K562 (cell line): ENCODE data around the gene TMEM120B. TPM values are rescaled to one million over a fixed set of nuclear protein-coding genes. Genes with fewer than 3 reads are reported as not detected.

ENCODE experiments used
- ATAC-seq: fragments of 200-7000 bp; cut with Tn5 transposase; 3 replicates; pipeline ENCODE4 v1.9.1; 2020; ENCODE audit warnings: moderate library complexity
- BruUV-seq: library from RNA; stranded (reverse); fragments of 400-500 nt; replicated peaks from 2 replicates; lab custom pipeline; 2021; lab: Mats Ljungman, UMichigan
- CTCF ChIA-PET: fragments of 300-600 bp; formaldehyde crosslinking; extraction: SDS; loops from one replicate; lab custom pipeline; 2021; ENCODE audit warnings: low intra/inter-chr PET ratio; lab: Yijun Ruan, JAX
- POLR2A ChIA-PET: fragments of 300-600, 350-650 bp; sonication (Branson Sonifier 250); formaldehyde crosslinking; extraction: SDS; loops from one replicate; lab custom pipeline; 2021; ENCODE audit warnings: antibody characterized with exemption, inconsistent platforms; lab: Yijun Ruan, JAX
- DNase-seq, 4 experiments: peaks; one replicate each; pipeline versions ENCODE4 v3.0.0 to v3.0.0-alpha.2; 2011 to 2018; ENCODE audit warnings: low spot score in 3 of 4, mixed read lengths in 3 of 4; ENCODE audit errors: extremely low read depth in 1 of 4
- FAIRE-seq: peaks from 2 replicates; lab custom pipeline; 2011; peaks lifted over from hg19 to GRCh38; lab: Jason Lieb, UNC
- H2AFZ ChIP-seq: 2 replicates; pipeline ENCODE4 v1.6.0; 2011; ENCODE audit warnings: low read depth, low read length, control low read depth, inconsistent platforms
- H3K27ac ChIP-seq: fragments of 200-600 bp; 3 replicates; pipeline ENCODE4 v1.8.0; 2011; ENCODE audit warnings: low read depth, mild to moderate bottlenecking, control low read depth, inconsistent platforms, low read length, moderate library complexity, mixed read lengths; ENCODE audit errors: extremely low read depth
- H3K27me3 ChIP-seq, 2 experiments: fragments of 300-600 bp in 1 of 2; 2 replicates in 1 of 2; 3 replicates in 1 of 2; pipeline versions ENCODE4 v1.6.0 to v1.8.0; 2011; ENCODE audit warnings: inconsistent platforms in 2 of 2, low read length in 2 of 2, mild to moderate bottlenecking in 1 of 2, mixed read lengths in 1 of 2, moderate library complexity in 1 of 2; ENCODE audit not compliant: control insufficient read depth in 2 of 2, insufficient read depth in 2 of 2
- H3K36me3 ChIP-seq: fragments of 300-600 bp; 3 replicates; pipeline ENCODE4 v1.8.0; 2011; ENCODE audit warnings: mild to moderate bottlenecking, low read length, inconsistent platforms; ENCODE audit not compliant: control insufficient read depth, insufficient read depth
- H3K4me1 ChIP-seq, 2 experiments: fragments of 200-600 bp in 1 of 2; replicated peaks in 1 of 2; 2 replicates in 1 of 2; 3 replicates in 1 of 2; pipeline versions ENCODE4 v1.5.1 to v1.8.0; 2011; ENCODE audit warnings: inconsistent platforms in 2 of 2, low read length in 2 of 2, mild to moderate bottlenecking in 1 of 2, mixed read lengths in 1 of 2, moderate library complexity in 1 of 2; ENCODE audit not compliant: control insufficient read depth in 2 of 2, insufficient read depth in 2 of 2
- H3K4me2 ChIP-seq: 2 replicates; pipeline ENCODE4 v1.6.1; 2011; ENCODE audit warnings: low read length, control low read depth, inconsistent platforms, mixed read lengths; ENCODE audit not compliant: insufficient read depth
- H3K4me3 ChIP-seq: fragments of 200-600 bp; sonication (generic), shearing (Covaris generic); 2 replicates; pipeline ENCODE4 v1.5.1; 2016; ENCODE audit warnings: control low read depth, inconsistent platforms
- H3K79me2 ChIP-seq: fragments of 200-600 bp; 3 replicates; pipeline ENCODE4 v1.8.0; 2011; ENCODE audit warnings: low read length, inconsistent platforms; ENCODE audit not compliant: control insufficient read depth, insufficient read depth
- H3K9ac ChIP-seq, 2 experiments: 2 replicates each; pipeline versions ENCODE4 v1.6.0 to v1.6.1; 2011; ENCODE audit warnings: low read depth in 2 of 2, low read length in 2 of 2, control low read depth in 1 of 2, inconsistent platforms in 1 of 2, mild to moderate bottlenecking in 1 of 2, mixed read lengths in 1 of 2; ENCODE audit not compliant: insufficient read depth in 1 of 2
- H3K9me1 ChIP-seq: one replicate; pipeline ENCODE4 v1.6.0; 2011; ENCODE audit warnings: inconsistent platforms, mild to moderate bottlenecking, low read length, moderate library complexity; ENCODE audit not compliant: control insufficient read depth, insufficient read depth
- H3K9me3 ChIP-seq: replicated peaks from 2 replicates; pipeline ENCODE4 v1.5.1; 2011; ENCODE audit warnings: low read depth, low read length, inconsistent platforms; ENCODE audit not compliant: control insufficient read depth, insufficient read depth
- H4K20me1 ChIP-seq: replicated peaks from 2 replicates; pipeline ENCODE4 v1.6.1; 2011; ENCODE audit warnings: low read length, inconsistent platforms, mixed read lengths; ENCODE audit not compliant: control insufficient read depth, insufficient read depth
- KDM4B ChIP-seq, 2 experiments: fragments of 450-650 bp in 1 of 2; sonication (generic) in 1 of 2; IDR thresholded peaks; 2 replicates each; pipeline ENCODE4 v1.6.1; 2016 to 2017; ENCODE audit warnings: borderline replicate concordance in 2 of 2, antibody characterized with exemption in 1 of 2, low read depth in 1 of 2, mild to moderate bottlenecking in 1 of 2
- RBM34 ChIP-seq: fragments of 200-400 bp; formaldehyde crosslinking; IDR thresholded peaks from 2 replicates; pipeline ENCODE4 v1.6.1; 2018; ENCODE audit warnings: low read length, borderline replicate concordance; ENCODE audit not compliant: insufficient read depth
- SAP30 ChIP-seq: fragments of 200-600 bp; sonication (generic); IDR thresholded peaks from 2 replicates; pipeline ENCODE4 v1.6.1; 2012; ENCODE audit warnings: borderline replicate concordance, low read depth, mild to moderate bottlenecking, moderate library complexity, low read length, control low read depth, inconsistent platforms; ENCODE audit not compliant: insufficient read depth, poor library complexity, severe bottlenecking
- SFPQ ChIP-seq: fragments of 200-400 bp; formaldehyde crosslinking; IDR thresholded peaks from 2 replicates; pipeline ENCODE4 v1.6.1; 2017; ENCODE audit warnings: mild to moderate bottlenecking, low read depth, low read length, moderate library complexity
- SMARCE1 ChIP-seq: fragments of 450-650 bp; IDR thresholded peaks from 2 replicates; pipeline ENCODE4 v1.7.1; 2016; ENCODE audit warnings: mild to moderate bottlenecking
- SNAPC5 ChIP-seq: fragments of 250-450 bp; sonication (Bioruptor Pico); IDR thresholded peaks from 2 replicates; pipeline ENCODE4 v1.8.0; 2021; ENCODE audit warnings: moderate library complexity, mild to moderate bottlenecking, inconsistent platforms
- ZNF121 ChIP-seq: sonication (generic); formaldehyde crosslinking; conservative IDR thresholded peaks from 2 replicates; pipeline ENCODE4 v1.8.0; 2022; ENCODE audit warnings: missing genetic modification reagents
- ZNF140 ChIP-seq: fragments of 250-450 bp; sonication (Bioruptor Pico); IDR thresholded peaks from 2 replicates; pipeline ENCODE4 v1.8.0; 2021; ENCODE audit warnings: moderate library complexity, mild to moderate bottlenecking, inconsistent platforms
- ZNF217 ChIP-seq: sonication (generic); formaldehyde crosslinking; IDR thresholded peaks from 2 replicates; pipeline ENCODE4 v1.8.0; 2022; ENCODE audit warnings: mild to moderate bottlenecking, missing genetic modification reagents
- ZNF23 ChIP-seq: fragments of 250-450 bp; sonication (Bioruptor Pico); IDR thresholded peaks from 2 replicates; pipeline ENCODE4 v1.4.0; 2020; ENCODE audit warnings: mild to moderate bottlenecking
- ZNF280A ChIP-seq: fragments of 450-650 bp; IDR thresholded peaks from 2 replicates; pipeline ENCODE4 v1.6.1; 2018; ENCODE audit warnings: mild to moderate bottlenecking, low read depth; ENCODE audit not compliant: partially characterized antibody
- WGBS: fragments of 100-300 bp; shearing (Covaris generic); methylation state at CpG from one replicate; pipeline ENCODE4 v1.1.6; 2016; ENCODE audit warnings: low coverage, mixed read lengths; ENCODE audit not compliant: insufficient coverage; ENCODE audit errors: missing lambda C conversion rate; 5-methylcytosine and 5-hydroxymethylcytosine counted together
- in situ Hi-C: fragments of 300-500 bp; cut with MboI; formaldehyde crosslinking; loops from 4 replicates; pipeline ENCODE4 v1.15.0; 2018; ENCODE audit warnings: inconsistent platforms, mixed read lengths
- intact Hi-C: fragments of 100-400 bp; cut with micrococcal nuclease; formaldehyde crosslinking; loops from 2 replicates; pipeline ENCODE4 v1.14.2; 2022
- polyA plus RNA-seq, 8 experiments: library from polyadenylated mRNA; depleted of rRNA in 4 of 8; stranded (reverse) in 5 of 8; unstranded in 3 of 8; fragments of >200 nt; fragmentation: Nextera tagmentation in 2 of 8; fragmentation: Illumina TruSeq in 1 of 8; extraction: Ambion mirVana in 2 of 8; extraction: Trizol in 1 of 8; gene quantifications; 2 replicates each; pipeline versions ENCODE4 v1.2.1 to v1.2.3, GENCODE V29; 2011 to 2014; ENCODE audit warnings: inconsistent platforms in 1 of 8, missing spikeins in 1 of 8
- total RNA-seq, 7 experiments: library from RNA; depleted of rRNA in 6 of 7; stranded (reverse); fragments of >200 nt in 6 of 7; fragmentation: Illumina TruSeq in 2 of 7; extraction: Trizol in 2 of 7; gene quantifications; 2 replicates each; pipeline versions ENCODE4 v1.2.1 to v1.2.3, GENCODE V29; 2011 to 2021; ENCODE audit warnings: low replicate concordance in 1 of 7

Gene TMEM120B
- total and polyA plus RNA-seq, 9 of the 15 experiments (the other 6 are each of a cell fraction or from before 2014, with no cell fraction given): 1.7 to 18.6 (median 7.4) TPM

- no peak overlapping the region for H3K4me3 ChIP-seq
- no peak overlapping the region for H2AFZ ChIP-seq
- H3K4me2 ChIP-seq: no peak overlapping the region
- no peaks in the 10 kb centered on the region for H4K20me1 ChIP-seq
- ATAC-seq (no peak), FAIRE-seq (no peak), DNase-seq (no peak)
- no peaks in the 10 kb centered on the region for H3K9me3 ChIP-seq
- no peaks in the 10 kb centered on the region for H3K9me1 ChIP-seq
- H3K27ac ChIP-seq: no peak overlapping the region
- BruUV-seq: no TSS peak
- H3K36me3 ChIP-seq: peaks cover 36% of the 10 kb centered on the region
- peaks cover 14% of the 10 kb centered on the region for H3K79me2 ChIP-seq
- no peak overlapping the region for H3K9ac ChIP-seq
- CTCF ChIA-PET: no interaction called here
- no peaks in the 10 kb centered on the region; a peak in 2 of 5 replicates for H3K4me1 ChIP-seq
- no peaks in the 10 kb centered on the region for H3K27me3 ChIP-seq
- POLR2A ChIA-PET: no interaction called here
- intact Hi-C loops: no loop called here
- 94% methylated on average over 3 of the region's 4 CpGs for WGBS
- TF ChIP-seq KDM4B (IDR thresholded peaks at IDR 0.05; ENCODE audit: borderline replicate concordance in 2 of 2, low read depth in 1 of 2) (no peak), ZNF121 (CRISPR knock-in tag) (peak; percentile 77)
- in situ Hi-C loops: no loop called here
These were observed 10.6 kb downstream of the TMEM120B start for GRCh38 chr12:121723200-121723599.

- H3K9me1 ChIP-seq: no peaks in the 10 kb centered on the region
- H3K9me3 ChIP-seq: no peaks in the 10 kb centered on the region
- H2AFZ ChIP-seq: no peak overlapping the region
- no TSS peak for BruUV-seq
- no peaks in the 10 kb centered on the region for H4K20me1 ChIP-seq
- no peaks in the 10 kb centered on the region for H3K27me3 ChIP-seq
- H3K9ac ChIP-seq: no peak overlapping the region
- ATAC-seq (no peak), FAIRE-seq (no peak), DNase-seq (no peak)
- no peaks in the 10 kb centered on the region; a peak in 2 of 5 replicates for H3K4me1 ChIP-seq
- H3K4me3 ChIP-seq: no peak overlapping the region
- POLR2A ChIA-PET: interaction anchor here (0.6 kb wide), 1 partner anchor 81 kb away, joined by 3 read pairs; no protein-coding TSS in a partner anchor
- CTCF ChIA-PET: no interaction called here
- peaks cover 5% of the 10 kb centered on the region for H3K79me2 ChIP-seq
- in situ Hi-C loops (no loop called here), intact Hi-C loops (no loop called here)
- H3K4me2 ChIP-seq: no peak overlapping the region
- WGBS: 89% methylated on average over 2 of the region's 2 CpGs
- peaks cover 33% of the 10 kb centered on the region for H3K36me3 ChIP-seq
- H3K27ac ChIP-seq: no peak overlapping the region
- TF ChIP-seq SNAPC5 (CRISPR knock-in tag) (no peak), ZNF280A (no peak), ZNF217 (CRISPR knock-in tag) (no peak), ZNF140 (no peak), SAP30 (no peak), ZNF23 (CRISPR knock-in tag) (no peak), RBM34 (no peak), SFPQ (no peak), SMARCE1 (no peak)
These were observed 12.4 kb downstream of the TMEM120B start for GRCh38 chr12:121724925-121725324.
